Peyer's patch (tissue), 4 donors: ENCODE measurements around the gene CD82.

Source experiments
- CTCF ChIP-seq, 6 experiments: fragments of 450-650 bp in 4 of 6; fragments of 200-600 bp in 2 of 6; sonication (generic) in 1 of 6; IDR thresholded peaks; one replicate each; pipeline ENCODE4 v1.5.1; 2017 to 2019; ENCODE audit warnings: antibody characterized with exemption in 6 of 6, mild to moderate bottlenecking in 3 of 6, moderate library complexity in 1 of 6
- POLR2A ChIP-seq, 2 donors: fragments of 450-650 bp; IDR thresholded peaks; one replicate each; pipeline ENCODE4 v1.5.1; 2017; ENCODE audit warnings: antibody characterized with exemption in 2 of 2, mild to moderate bottlenecking in 2 of 2, moderate library complexity in 2 of 2

GRCh38 chr11:44627911-44628729, 62.7 kb downstream of the CD82 start:
- TF ChIP-seq CTCF (IDR thresholded peaks at IDR 0.05) (no peak), POLR2A (IDR thresholded peaks at IDR 0.05) (no peak)
